T-helper 1 cell treated with Interleukin-12 subunit alpha and Interleukin-12 subunit beta and Interleukin-4 antibody, amounts not matched to agents 30 μg/mL and 1 μg/mL, for 36 hours (primary cell): ENCODE measurements around the gene PLA2G6.

Experiments
- H3K27ac Mint-ChIP-seq: one replicate; pipeline ENCODE4 v1.8.0; 2021; ENCODE audit warnings: mild to moderate bottlenecking, mixed read lengths
- H3K27me3 Mint-ChIP-seq: one replicate; pipeline ENCODE4 v1.8.0; 2021; ENCODE audit warnings: low read depth, mixed read lengths
- H3K36me3 Mint-ChIP-seq: one replicate; pipeline ENCODE4 v1.8.0; 2021; ENCODE audit warnings: low read depth, mixed read lengths
- H3K4me1 Mint-ChIP-seq: one replicate; pipeline ENCODE4 v1.8.0; 2021; ENCODE audit warnings: low read depth, mixed read lengths
- H3K4me3 Mint-ChIP-seq: one replicate; pipeline ENCODE4 v1.8.0; 2021; ENCODE audit warnings: mild to moderate bottlenecking, moderate library complexity, mixed read lengths
- H3K9me3 Mint-ChIP-seq: one replicate; pipeline ENCODE4 v1.8.0; 2021; ENCODE audit warnings: mixed read lengths

The PLA2G6 gene

DNA sequence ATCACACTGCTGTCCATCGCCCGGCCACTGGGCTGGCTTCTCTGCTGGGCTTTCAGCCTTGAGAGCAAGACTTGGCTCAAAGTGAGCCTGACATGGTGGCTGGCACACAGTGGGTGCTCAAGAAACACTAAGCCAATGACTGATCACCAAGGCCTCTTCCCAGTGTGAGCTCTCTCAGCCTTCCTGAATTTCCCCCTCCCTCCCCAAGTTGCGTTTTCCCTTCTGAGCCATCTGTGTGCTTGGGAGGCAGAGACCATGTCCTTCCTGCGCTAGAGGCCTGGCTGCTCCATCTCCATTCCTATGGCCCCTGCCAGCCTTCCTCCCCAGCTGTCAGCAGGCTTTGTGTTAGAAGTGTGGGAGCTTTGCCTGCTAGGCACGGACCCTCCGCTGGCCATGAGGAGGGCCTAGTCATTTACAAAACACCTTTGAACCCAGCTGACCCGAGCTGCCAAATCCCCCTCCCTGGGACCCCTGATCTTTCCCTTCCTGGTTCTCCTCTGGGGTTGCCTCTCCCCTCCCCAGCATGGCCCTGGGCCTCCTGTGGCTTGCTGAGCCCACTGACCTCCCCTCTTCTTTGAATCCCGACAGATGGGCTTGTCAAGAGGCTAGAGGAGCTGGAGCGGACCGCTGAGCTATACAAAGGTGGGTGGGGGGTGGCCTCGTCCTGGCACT lies 111.2 kb downstream of the PLA2G6 start:
- Mint-ChIP-seq H3K4me1 (no peaks in the 10 kb centered on the region), H3K27ac (no peak overlapping the region), H3K27me3 (no peaks in the 10 kb centered on the region), H3K9me3 (no peaks in the 10 kb centered on the region), H3K36me3 (no peaks in the 10 kb centered on the region), H3K4me3 (no peak overlapping the region)

- Mint-ChIP-seq H3K27me3 (no peaks in the 10 kb centered on the region), H3K4me3 (no peak overlapping the region), H3K4me1 (no peaks in the 10 kb centered on the region), H3K9me3 (no peaks in the 10 kb centered on the region), H3K27ac (no peak overlapping the region), H3K36me3 (no peaks in the 10 kb centered on the region)
Measured at GRCh38 chr22:38069372-38070249, 112.0 kb downstream of the PLA2G6 start.

- H3K36me3 Mint-ChIP-seq = no peaks in the 10 kb centered on the region
- no peak overlapping the region for H3K4me3 Mint-ChIP-seq
- H3K9me3 Mint-ChIP-seq = no peaks in the 10 kb centered on the region
- H3K27ac Mint-ChIP-seq = no peak overlapping the region
- H3K4me1 Mint-ChIP-seq = no peaks in the 10 kb centered on the region
- H3K27me3 Mint-ChIP-seq = no peaks in the 10 kb centered on the region
Measured at GRCh38 chr22:38068641-38069371, 112.8 kb downstream of the PLA2G6 start.

- no peaks in the 10 kb centered on the region for H3K9me3 Mint-ChIP-seq
- no peaks in the 10 kb centered on the region for H3K36me3 Mint-ChIP-seq
- H3K27ac Mint-ChIP-seq = no peak overlapping the region
Measured at GRCh38 chr22:38067761-38068360, 113.8 kb downstream of the PLA2G6 start.

GRCh38 chr22:38067028-38067415 lies 114.6 kb downstream of the PLA2G6 start:
- H3K27ac Mint-ChIP-seq = no peak overlapping the region
- no peaks in the 10 kb centered on the region for H3K9me3 Mint-ChIP-seq
- H3K27me3 Mint-ChIP-seq = no peaks in the 10 kb centered on the region
- peaks cover 2% of the 10 kb centered on the region for H3K36me3 Mint-ChIP-seq
- H3K4me3 Mint-ChIP-seq = no peak overlapping the region
- no peaks in the 10 kb centered on the region for H3K4me1 Mint-ChIP-seq

More at GRCh38 chr22:38067761-38068360, 113.8 kb downstream of the PLA2G6 start:
- Mint-ChIP-seq H3K4me3 (no peak overlapping the region), H3K27me3 (no peaks in the 10 kb centered on the region), H3K4me1 (no peaks in the 10 kb centered on the region)

- Mint-ChIP-seq H3K4me3 (no peak overlapping the region), H3K4me1 (no peaks in the 10 kb centered on the region), H3K27ac (no peak overlapping the region), H3K9me3 (no peaks in the 10 kb centered on the region), H3K27me3 (no peaks in the 10 kb centered on the region), H3K36me3 (peaks cover 4% of the 10 kb centered on the region)
Measured at GRCh38 chr22:38066381-38067027, 115.1 kb downstream of the PLA2G6 start.

- Mint-ChIP-seq H3K27ac (no peak overlapping the region), H3K27me3 (no peaks in the 10 kb centered on the region), H3K36me3 (peaks cover 4% of the 10 kb centered on the region), H3K9me3 (no peaks in the 10 kb centered on the region), H3K4me1 (no peaks in the 10 kb centered on the region), H3K4me3 (no peak overlapping the region)
Measured at GRCh38 chr22:38065539-38065938, 116.1 kb downstream of the PLA2G6 start.

- Mint-ChIP-seq H3K4me1 (peaks cover 6% of the 10 kb centered on the region), H3K36me3 (peaks cover 5% of the 10 kb centered on the region), H3K27ac (no peak overlapping the region), H3K4me3 (no peak overlapping the region), H3K9me3 (no peaks in the 10 kb centered on the region), H3K27me3 (no peaks in the 10 kb centered on the region)
Measured at GRCh38 chr22:38062791-38063190, 118.8 kb downstream of the PLA2G6 start.
